Left cardiac atrium (tissue), 4 donors: ENCODE measurements around the gene RAB3GAP2. TPM values are rescaled to one million over a fixed set of nuclear protein-coding genes. Genes with fewer than 3 reads are reported as not detected.
"Not testable (repeated sequence)": the region's sequence is repeated elsewhere in the genome, so short reads cannot be mapped to it uniquely, and the experiment has no call there.

ENCODE experiments used
- ATAC-seq, 2 donors: fragments of 200-7000 bp; cut with Tn5 transposase; one replicate each; pipeline ENCODE4 v1.9.1; 2020; ENCODE audit warnings: mild to moderate bottlenecking in 2 of 2, moderate library complexity in 2 of 2
- DNase-seq: peaks from one replicate; pipeline ENCODE4 v3.0.0-alpha.2; 2020
- intact Hi-C, 2 donors: fragments of 100-400 bp; cut with DNase I; formaldehyde crosslinking; loops; one replicate each; pipeline versions ENCODE4 v1.14.1 to v1.15.1; 2022 to 2023
- total RNA-seq, 2 donors: library from RNA; stranded (reverse); fragmentation: NEBNext Ultra II Directional; extraction: Animal tissue kit (Norgen Biotek cat#: 25700); gene quantifications; one replicate each; pipeline ENCODE4 v1.2.1, GENCODE V29; 2021
- donor health status: DM: no; HTN: yes; CAD: no.
- donor health status: DM: no; HTN: yes; CAD: no; lungs with severe emphysema.
- donor health status: DM: yes; HTN: yes; CAD: no.
- donor health status: Dilated cardiomyopathy.

Gene RAB3GAP2
- total RNA-seq, 2 donors from 2014 or later, result 22.2 to 30.1 TPM

GRCh38 chr1:220250681-220251080 is 21.6 kb downstream of the RAB3GAP2 start:
- DNase-seq (no peak), ATAC-seq (no peak)
- intact Hi-C loops, result no loop called here

- DNase-seq (no peak), ATAC-seq (no peak)
- intact Hi-C loops, result no loop called here
Observed at GRCh38 chr1:220249522-220249921, 22.7 kb downstream of the RAB3GAP2 start.

GRCh38 chr1:220248715-220249265 is 23.5 kb downstream of the RAB3GAP2 start:
- DNase-seq, intact Hi-C loops, ATAC-seq: not testable (repeated sequence)

- ATAC-seq, DNase-seq, intact Hi-C loops: not testable (repeated sequence)
Observed at GRCh38 chr1:220245900-220246299, 26.4 kb downstream of the RAB3GAP2 start.

- no peak for ATAC-seq
- intact Hi-C loops, result no loop called here
- DNase-seq, result no peak
Observed at GRCh38 chr1:220243947-220244346, 28.3 kb downstream of the RAB3GAP2 start.

GRCh38 chr1:220241072-220241663 is 31.1 kb downstream of the RAB3GAP2 start:
- intact Hi-C loops, result no loop called here
- DNase-seq, result no peak
- no peak for ATAC-seq

- intact Hi-C loops, result no loop called here
- DNase-seq, result no peak
- no peak for ATAC-seq
Observed at GRCh38 chr1:220239966-220240365, 32.3 kb downstream of the RAB3GAP2 start.

- intact Hi-C loops, result no loop called here
- ATAC-seq, result no peak
- DNase-seq, result no peak
Observed at GRCh38 chr1:220239213-220239612, 33.0 kb downstream of the RAB3GAP2 start.

- ATAC-seq, intact Hi-C loops: not testable (repeated sequence)
Observed at GRCh38 chr1:220236278-220236677, 36.0 kb downstream of the RAB3GAP2 start.

GRCh38 chr1:220235462-220235861 is 36.8 kb downstream of the RAB3GAP2 start:
- intact Hi-C loops, result no loop called here
- ATAC-seq, result no peak
- no peak for DNase-seq

More at GRCh38 chr1:220236278-220236677, 36.0 kb downstream of the RAB3GAP2 start:
- DNase-seq, result not testable (repeated sequence)

GRCh38 chr1:220233927-220234326 is 38.3 kb downstream of the RAB3GAP2 start:
- DNase-seq (no peak), ATAC-seq (no peak)
- intact Hi-C loops, result no loop called here

- DNase-seq (no peak), ATAC-seq (peak in 1 of 2 donors; percentile 37)
- intact Hi-C loops, result no loop called here
Observed at GRCh38 chr1:220229771-220230170, 42.5 kb downstream of the RAB3GAP2 start.

- DNase-seq, result no peak
- no peak for ATAC-seq
- intact Hi-C loops, result no loop called here
Observed at GRCh38 chr1:220227393-220227792, 44.9 kb downstream of the RAB3GAP2 start.

GRCh38 chr1:220226752-220227151 is 45.5 kb downstream of the RAB3GAP2 start:
- no peak for ATAC-seq
- no peak for DNase-seq
- intact Hi-C loops, result no loop called here

GRCh38 chr1:220225957-220226356 is 46.3 kb downstream of the RAB3GAP2 start:
- DNase-seq (no peak), ATAC-seq (no peak)
- intact Hi-C loops, result no loop called here

- intact Hi-C loops, result no loop called here
- DNase-seq (no peak), ATAC-seq (no peak)
Observed at GRCh38 chr1:220224611-220225124, 47.6 kb downstream of the RAB3GAP2 start.

GRCh38 chr1:220224033-220224432 is 48.2 kb downstream of the RAB3GAP2 start:
- intact Hi-C loops, result no loop called here
- DNase-seq (no peak), ATAC-seq (no peak)

- intact Hi-C loops, result no loop called here
- ATAC-seq (no peak), DNase-seq (no peak)
Observed at GRCh38 chr1:220222939-220223338, 49.3 kb downstream of the RAB3GAP2 start.

GRCh38 chr1:220221670-220222069 is 50.6 kb downstream of the RAB3GAP2 start:
- intact Hi-C loops, result no loop called here
- no peak for ATAC-seq
- no peak for DNase-seq

GRCh38 chr1:220221269-220221668 is 51.0 kb downstream of the RAB3GAP2 start:
- ATAC-seq (no peak), DNase-seq (no peak)
- intact Hi-C loops, result no loop called here

GRCh38 chr1:220220699-220221040 is 51.6 kb downstream of the RAB3GAP2 start:
- ATAC-seq, result not testable (repeated sequence)

More at GRCh38 chr1:220220699-220221040, 51.6 kb downstream of the RAB3GAP2 start:
- intact Hi-C loops, DNase-seq: not testable (repeated sequence)
